Activated CD4-positive, CD25-positive, alpha-beta regulatory T cell treated with anti-CD3 and anti-CD28 coated beads, Interleukin-2, amount 50 U/mL, for 24 hours (primary cell): Measurements from ENCODE around the gene DPF3.

Experiments
- ATAC-seq, 2 donors: fragments of 150-1000 bp; cut with Tn5 transposase; one replicate each; pipeline ENCODE4 v1.10.0; 2021; ENCODE audit warnings: mild to moderate bottlenecking in 1 of 2, moderate library complexity in 1 of 2

The DPF3 gene

DNA sequence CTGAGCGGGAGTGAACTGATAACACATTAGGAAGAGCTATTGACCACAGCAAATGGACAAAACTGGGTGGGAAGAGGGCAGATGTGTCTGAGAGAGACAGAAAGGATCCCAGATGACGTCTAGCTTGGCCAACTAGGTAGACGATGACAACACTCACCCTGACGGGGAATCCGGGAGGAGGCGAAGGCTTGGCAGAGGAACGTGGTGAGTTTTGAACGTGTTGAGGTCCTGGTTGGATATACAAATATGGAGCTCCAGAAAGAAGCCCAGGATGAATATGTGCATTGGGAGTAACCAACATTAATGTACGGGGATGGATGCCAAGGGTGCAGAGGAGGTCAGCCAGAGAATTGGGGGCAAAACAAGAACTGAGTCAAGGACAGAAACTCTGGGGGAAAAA is 60.7 kb downstream of the DPF3 start:
- no peak for ATAC-seq

DNA sequence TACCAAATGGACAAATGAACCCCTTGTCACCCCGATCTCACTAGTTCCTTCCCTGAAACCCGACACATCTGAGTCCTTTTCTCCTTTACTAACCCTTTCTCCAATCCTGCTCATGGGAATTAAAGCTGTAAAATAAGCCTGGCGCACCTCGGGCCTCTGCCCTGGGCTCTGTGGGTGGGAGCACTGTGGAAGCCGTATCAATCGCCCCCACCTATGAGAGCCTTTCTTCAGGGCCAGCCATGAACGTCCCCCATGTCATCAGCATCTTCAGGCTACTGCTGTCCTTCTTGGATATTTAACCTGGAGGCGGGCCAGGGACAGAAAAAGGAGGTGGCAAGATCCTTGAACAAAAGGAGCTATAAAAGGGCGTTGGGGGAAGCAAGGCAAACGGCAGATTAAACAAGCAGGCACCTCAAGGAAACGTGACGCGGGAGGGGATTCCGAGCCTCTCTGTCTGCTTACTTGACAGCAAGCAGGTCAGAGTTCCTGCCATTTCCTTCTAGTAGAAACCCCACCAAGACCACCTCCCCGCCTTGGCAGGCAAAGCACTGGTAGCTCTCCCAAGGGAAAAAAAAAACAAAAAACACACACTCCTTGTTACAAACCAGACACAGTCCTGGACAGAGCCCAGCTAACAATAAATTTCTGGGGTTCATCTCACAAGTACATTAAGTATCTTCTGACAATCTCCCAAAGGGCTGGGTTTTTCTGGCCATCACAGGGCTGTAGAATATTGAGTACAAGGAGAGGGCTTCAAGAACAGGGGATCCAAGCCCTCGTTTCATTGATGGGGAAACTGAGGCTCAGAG is 62.9 kb downstream of the DPF3 start:
- ATAC-seq, result no peak

DNA sequence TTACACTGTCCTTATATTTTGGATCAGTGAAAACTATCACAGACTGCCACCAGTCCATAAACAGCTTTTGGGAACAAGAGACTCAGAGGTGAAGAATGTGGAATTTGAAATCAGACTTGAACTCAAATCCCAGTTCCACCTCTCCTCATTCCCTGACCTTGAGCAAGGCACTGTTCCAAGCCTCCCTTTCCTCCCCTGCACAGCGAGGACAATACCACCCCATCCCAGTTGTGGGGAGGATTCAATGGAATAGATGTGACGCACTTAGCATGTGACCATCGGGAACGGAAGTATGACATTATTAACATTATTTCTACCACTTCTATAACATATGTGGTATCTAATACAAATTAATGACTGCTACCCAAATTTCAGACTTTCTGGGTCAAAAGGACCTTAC is 63.5 kb downstream of the DPF3 start:
- ATAC-seq, result no peak

DNA sequence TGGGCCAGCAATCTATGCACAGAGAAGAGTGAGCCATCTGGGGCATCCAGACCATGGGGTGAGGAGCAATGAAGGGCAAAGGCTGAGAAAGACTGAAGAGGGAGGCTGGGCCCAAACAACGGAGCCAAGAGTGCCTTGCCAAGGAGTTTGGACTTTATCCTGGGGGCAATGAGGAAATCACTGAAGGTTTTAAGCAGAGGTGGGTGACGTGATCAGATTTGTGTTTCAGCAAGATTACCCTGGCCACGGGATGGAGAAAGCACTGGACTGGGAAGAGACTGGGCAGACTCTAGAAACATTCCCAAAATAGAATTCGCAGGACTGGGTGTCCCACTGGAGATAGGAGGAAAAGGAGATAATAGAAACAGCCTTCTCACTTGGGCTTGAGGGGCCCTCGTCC is 65.3 kb downstream of the DPF3 start:
- no peak for ATAC-seq

DNA sequence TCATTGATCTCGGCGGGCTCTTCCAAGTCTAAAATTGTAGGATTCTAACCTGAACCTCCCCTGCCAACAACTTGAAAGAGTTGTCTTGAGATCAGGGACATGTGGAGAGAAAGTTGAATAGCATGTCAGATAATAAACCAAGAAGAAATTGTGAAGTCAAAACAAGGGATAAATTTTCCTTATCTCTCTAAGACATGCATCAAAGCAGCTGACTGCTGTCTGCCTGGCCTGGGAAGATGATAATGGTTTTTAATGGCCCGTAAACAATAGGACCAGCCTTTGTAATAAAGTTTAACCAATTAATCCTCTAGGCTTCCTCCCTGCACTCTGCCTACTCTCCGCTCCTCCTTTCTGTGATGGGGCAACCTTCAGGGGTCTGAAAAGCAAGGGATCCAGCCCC is 67.9 kb downstream of the DPF3 start:
- ATAC-seq, result no peak

DNA sequence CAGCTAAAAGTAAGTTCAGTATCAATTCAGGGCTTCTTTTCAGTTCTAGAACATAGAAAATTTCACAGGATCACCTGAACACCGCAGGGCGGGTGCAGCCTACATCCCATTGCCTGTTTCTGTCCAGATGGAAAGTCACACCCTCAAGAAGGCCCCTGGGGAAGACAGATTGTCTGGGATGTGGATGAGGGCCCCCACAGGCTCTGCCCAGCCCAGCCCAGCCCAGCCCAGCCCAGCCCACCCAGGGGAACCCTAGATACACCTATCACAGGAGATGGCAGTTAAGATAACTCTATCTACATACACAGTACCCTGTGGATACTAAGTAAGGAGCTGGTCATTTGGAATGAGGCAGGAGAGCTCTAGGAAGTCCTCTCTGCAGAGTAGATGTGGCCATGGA is 68.4 kb downstream of the DPF3 start:
- ATAC-seq, result no peak

DNA sequence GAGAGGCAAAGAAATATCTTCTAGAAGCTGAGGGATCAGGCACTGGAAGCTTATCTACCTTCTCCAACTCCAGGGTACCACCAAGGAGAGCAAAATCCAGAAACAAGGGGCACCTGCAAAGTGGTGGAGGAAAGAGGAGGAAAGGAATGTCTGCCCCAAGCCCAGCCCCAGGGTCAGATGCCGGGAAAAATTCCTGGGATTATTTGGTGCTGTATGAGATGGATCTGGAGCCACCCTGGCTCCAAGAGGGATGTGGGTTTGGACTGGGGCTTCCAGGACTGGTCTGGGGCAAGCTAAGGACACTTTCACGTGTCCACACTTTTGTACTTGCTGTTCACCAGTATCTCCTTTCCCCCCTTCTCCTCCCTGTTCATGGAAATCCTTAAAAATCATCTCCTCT is 69.8 kb downstream of the DPF3 start:
- ATAC-seq, result no peak

DNA sequence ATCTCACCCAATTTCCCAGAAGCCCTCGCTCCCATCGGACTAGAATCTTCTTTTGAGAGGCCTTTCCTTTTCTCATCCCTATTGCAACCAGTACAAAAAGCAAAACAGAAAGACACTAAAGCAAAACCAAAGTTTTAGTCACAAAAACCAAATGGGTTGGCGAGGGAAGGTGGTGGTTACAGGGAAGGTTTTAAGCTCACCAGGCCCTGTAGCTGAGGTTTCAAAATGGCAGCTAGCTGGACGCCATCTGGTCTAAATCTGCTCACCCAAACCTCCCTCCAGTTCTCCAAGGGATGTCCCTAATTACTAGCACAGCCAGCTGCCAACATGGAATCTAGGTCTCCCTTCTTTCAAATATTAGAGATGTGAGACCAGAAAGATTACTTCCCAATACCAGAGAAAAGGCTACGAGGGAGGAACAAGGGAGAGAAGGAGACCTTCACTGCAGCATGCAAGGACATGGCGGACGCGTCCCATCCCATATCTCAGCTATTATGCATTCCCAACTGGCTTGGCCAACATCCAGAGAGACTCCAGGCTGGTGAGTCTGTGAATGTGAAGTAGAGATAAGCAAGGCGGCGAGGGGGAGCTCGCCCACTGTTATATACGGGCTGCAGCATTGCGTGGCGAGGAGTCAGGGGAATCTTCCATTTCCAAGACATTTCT is 70.8 kb downstream of the DPF3 start:
- ATAC-seq, result no peak

DNA sequence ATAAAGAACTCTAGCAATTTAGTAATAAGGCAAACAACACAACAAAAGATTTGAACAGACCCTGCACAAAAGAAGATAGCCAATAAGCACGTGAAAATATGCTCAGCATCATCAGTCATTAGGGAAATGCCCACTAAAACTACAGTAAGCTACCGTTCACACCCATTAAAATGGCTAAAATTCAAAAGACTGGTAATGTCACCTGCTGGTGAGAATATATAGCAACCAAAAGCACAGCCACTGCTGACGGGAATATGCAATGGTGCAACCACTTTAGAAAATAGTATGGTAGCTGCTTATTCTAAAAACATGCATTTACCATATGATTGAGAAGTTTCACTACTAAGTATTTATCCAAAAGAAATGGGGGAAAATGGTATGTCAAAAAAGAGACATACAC is 74.9 kb downstream of the DPF3 start:
- no peak for ATAC-seq

DNA sequence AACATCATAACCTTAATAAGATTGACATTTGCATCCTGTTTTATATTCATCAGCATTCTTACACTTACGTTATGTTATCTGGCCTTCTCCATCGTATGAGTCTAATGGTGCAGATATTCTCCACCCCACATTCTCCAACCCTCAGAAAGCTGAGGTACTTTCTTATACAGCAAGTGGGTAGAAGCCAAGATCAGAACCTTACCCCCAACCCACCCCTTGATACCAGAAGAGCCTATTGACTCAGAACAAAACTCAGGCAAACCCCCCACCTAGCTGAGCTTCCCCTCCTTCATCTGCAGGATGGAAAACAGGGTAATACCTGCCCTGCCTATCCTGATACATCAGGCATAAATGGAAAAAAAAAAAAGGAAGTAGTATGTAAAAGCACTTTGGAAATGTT is 77.6 kb downstream of the DPF3 start:
- no peak for ATAC-seq

DNA sequence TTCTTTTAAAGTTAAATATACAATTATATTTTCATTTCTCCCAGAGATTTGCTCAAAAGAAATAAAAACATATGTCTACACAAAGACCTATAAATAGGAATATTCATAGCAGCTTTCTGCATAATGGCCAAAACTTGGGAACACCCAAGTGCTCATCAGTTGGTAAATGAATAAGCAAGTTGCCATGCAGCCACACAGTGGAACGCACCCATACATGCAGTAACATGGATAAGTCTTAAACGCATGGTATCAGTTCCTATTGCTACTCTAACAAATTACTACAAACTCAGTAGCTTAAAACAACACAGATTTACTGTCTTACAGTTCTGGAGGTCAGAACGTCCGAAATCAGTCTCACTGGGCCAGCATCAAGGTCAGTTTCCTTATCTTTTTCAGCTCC is 78.5 kb downstream of the DPF3 start:
- no peak for ATAC-seq

DNA sequence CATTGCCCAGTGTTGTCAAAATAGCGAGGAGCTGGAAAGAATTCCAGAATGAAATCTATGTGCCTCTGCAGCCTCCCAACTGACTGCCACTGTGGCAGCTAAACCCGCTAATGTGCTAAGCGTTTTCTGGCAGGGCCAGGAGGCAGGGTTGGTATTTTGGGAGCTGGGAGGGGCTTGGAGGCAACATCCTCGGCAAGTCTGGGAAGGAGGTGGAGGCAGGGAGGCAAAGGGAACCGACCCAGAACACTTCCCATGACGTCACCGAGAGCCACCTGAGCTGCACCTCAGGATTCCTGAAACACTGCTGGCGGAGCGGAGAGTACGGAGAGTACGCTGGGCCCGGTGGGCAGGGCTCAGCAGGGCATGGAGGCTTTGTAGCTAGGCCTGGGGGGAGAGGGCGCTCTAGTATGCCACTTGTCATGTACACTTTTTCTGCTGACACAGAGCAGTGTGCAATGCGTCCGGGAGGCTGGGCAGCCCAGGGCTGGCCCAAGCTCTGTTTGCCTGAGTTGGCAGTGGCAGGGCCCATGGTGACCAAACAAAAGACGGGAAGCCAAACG is 81.5 kb downstream of the DPF3 start:
- no peak for ATAC-seq

DNA sequence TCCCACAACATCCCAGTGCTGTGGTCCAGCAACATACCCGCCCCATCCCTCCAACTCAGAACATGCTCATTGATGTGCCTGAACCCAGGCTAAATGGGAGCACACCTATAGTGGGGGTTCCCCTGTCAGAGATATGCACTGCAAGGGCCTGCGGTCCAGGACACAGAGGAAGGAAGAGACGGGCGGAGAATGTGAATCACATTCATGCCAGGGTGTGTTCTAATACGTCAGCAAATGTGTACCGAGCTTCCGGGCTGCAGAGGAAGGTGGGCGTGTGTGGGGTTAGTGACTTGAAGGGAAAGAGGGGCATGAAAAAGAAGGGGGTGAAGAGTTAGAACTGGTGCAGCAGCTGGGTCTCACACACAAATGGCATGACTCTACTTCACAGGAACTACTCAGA is 83.7 kb downstream of the DPF3 start:
- peak; percentile 81 to 94 for ATAC-seq

DNA sequence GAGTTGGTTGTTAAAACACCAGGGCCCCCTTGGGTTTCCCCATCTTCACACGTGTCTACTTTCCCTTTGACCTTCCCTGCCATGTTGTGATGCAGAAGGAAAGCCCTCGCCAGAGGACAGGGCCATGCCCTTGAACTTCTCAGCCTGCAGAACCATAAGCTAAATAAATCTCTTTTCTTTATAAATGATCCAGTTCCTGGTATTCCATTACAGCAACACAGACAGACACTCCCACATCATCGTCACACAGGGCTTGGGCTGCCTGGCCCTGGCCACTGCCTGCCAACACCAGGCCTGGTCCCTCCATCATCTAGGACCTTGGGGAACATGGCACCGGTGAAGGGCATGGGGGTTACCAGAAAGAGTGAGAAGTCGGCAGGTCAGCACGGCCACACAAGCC is 84.8 kb downstream of the DPF3 start:
- no peak for ATAC-seq

DNA sequence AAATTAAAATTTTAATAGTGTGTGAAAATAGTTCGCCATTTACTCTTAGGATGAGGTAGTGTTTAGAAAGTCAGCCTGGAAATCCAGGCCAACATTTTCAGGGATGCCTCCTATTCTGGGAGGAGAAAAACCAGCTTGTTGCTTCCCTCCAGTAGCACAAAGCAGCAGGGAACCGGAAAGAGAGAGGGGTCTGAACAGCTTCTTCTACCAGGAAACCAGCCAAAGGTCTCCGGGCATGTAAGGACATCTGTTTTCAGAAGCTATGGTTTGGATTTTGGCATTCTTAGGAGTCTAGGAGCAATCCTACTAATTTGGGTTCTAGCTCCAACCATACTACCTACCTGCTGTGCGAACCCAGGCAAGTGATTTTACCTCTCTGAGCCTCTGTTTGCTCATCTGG is 85.3 kb downstream of the DPF3 start:
- no peak for ATAC-seq

DNA sequence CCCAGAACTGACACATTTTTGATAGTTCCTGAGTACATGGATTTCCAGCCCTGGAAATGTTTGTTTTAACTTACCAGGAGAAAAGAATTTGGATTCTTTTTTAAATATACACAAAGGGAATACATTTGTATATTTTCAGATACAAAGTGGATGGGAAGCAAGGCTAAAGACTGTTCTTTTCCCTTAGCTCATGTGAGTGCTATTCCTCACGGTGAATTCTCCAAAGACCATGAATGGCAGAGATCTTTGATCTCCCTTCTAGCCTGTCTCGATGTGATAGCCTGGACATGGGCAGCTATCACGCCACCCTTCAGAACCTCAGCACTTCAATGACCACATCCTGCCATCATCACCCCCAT is 91.3 kb downstream of the DPF3 start:
- no peak for ATAC-seq

DNA sequence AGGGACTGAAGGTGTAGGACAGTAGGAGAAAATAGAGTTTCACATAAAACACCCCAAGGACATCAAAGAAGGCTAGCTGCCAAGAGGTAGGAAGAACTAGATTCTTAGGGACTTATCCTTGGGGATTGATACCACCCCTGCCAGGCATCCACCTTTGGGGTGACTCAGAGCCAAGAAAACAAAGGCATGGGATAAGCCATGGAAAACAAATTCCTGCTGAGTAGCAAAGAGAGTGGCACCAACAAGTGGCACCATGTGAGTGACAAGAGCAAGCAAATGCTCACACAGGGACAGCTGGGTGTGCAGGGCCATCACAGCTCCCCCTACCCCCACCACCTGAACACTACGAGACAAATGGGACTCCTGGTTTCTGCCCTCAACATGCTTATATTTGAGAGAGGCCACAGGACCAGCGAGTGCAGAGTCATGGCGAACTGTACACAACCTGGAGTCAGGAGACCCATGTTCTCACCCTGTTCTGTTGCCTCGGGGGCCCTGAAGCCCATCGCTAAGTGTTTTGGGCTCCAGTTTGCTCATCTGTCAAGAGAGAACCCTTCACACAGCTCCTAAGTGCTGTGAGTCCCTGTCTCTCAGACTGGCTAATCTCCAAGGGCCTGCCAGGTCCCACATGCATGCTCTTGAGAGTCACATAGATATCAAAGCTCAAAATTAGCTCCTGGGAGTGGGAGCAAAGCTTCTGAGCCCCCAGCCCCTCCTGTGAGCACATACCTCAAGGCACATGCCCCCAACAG is 91.9 kb downstream of the DPF3 start:
- ATAC-seq, result no peak

DNA sequence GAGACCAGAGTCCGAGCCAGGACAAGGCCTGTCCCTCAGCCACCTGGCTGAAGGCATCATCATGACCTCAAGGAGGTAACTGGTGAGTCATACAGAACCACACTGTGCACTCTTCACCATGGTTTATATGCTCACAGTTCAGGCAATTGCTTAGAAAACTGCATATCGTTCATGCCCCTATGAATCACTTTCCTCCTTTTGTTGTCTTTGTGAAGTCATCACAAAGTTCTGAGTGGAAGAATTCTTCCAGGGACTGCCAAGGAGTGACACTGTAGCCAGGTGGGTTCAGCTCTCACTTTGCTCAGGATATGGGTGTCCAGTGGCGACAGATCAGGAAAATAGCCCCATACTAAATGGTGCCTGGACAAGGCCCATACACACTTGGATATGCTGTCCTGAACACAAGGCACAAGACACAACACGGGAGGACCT is 92.5 kb downstream of the DPF3 start:
- ATAC-seq, result peak; percentile 60 to 72

DNA sequence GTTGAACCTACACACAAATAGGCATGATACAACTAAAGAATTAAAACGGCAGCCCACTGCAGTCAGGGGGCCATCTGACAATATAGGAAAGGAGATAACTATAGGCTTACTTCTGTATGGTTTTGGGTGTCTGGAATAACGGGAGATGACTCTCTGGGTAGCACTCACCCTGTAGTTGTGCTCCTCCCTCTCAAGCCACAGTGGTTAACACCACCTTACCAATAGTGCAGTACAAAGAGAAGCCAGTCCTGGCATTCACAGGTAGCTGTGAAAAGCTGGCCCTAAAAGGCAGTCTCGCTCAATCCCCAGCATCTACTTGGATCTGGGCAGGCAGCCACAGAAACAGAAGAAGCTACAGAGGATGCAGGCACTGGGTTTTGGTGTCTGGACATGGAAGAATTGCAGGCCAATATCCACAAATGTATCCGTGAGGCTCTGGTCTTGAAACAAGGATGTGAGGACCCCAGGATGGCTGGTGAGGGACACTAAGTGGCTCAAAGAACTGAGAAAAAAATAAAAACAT is 93.0 kb downstream of the DPF3 start:
- no peak for ATAC-seq

DNA sequence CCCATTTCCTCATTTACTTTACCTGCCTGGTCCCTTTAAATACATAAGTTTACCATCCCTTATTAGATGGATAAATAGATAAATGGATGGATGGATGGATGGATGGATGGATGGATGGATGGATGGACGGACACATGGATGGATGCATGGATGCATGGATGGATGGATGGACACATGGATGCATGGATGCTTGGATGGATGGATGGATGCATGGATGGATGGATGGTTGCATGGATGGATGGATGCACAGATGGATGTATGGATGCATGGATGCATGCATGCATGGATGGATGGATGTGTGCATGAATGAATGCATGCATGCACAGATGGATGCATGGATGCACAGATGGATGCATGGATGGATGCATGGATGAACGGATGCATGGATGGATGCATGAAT is 93.6 kb downstream of the DPF3 start:
- ATAC-seq, result no peak

DNA sequence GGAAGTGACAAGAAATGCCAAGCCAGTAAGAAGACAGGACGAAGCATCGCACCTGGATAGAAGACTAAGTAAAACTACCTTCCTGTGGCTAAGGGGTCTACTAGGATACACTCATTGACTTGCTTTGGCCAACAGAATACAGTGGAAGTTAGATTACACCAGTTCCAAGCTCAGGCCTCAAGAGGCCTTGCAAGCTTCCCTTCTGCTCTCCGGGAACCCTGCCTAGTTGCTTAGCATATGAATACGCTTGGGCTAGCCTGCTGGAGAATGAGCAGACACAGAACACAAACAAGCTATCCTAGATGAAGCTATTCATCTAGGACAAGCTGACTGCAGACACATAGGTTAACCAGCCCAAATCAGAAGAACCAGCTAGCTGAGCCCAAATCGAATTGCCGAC is 97.0 kb downstream of the DPF3 start:
- no peak for ATAC-seq

DNA sequence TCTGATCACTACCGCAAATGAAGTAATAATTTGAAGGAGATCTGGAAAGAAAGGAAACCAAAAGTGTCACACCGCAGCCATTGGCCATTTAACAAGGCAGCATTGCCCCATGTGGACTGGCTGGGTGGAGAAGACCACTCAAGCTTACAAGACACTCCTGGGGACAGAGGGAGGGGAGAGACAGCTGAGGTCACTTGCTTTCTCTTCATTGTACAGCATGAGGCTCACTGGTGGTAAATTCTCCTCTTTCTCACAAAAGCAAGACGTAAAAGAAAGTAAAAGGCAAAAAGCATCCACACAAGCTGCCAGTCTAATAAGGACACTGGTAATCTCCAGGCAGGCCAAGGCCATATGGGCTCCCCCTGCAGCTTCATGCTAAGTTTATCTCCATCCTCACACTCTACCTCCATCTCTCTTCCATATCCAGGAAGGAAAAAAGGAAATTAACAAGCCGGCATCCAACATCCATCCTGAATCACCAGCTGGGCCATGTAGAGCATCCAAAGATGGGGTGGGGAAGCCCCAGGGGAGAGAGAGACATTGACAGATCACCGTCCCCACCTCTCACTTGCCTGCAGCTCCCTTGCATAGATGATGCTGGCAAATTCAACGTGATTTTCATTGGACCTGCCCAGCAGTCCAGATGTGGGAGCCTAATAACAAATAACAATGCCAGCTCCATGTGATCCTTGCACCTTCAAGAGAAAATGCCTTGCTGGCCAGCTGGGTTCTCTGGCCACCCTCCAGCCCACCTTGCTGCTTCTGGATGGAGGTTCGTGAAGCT is 100.6 kb downstream of the DPF3 start:
- no peak for ATAC-seq
